Measurements from ENCODE around the gene FAM98B.

The FAM98B gene

DNA sequence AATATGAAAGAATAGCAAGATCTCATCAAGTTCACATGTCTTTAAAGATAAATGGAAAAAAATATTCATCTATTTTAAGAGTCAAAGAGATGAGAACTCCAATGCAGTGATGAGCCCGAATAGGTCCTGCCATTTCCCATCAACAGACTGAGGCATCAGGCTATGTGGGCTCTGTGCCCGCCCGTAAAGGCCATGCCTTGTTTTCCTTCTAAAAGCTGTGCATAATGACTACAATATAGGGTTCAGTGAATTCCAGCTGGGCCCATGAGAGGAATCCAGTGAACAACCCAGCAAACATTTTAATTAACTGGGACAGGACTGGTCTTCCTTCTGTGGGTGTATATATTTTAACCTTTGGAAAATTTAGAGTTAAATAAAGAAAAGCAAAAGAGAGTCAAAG lies 66.1 kb downstream of the FAM98B start:
- no peak overlapping the region for H3K4me3 ChIP-seq (ENCODE audit: insufficient read depth, low read depth, low read length)
- no peak overlapping the region for H3K27ac ChIP-seq (ENCODE audit: insufficient read depth, low read depth, low read length, poor library complexity, severe bottlenecking)
- no peaks in the 10 kb centered on the region for H3K27me3 ChIP-seq (ENCODE audit: control insufficient read depth, insufficient read depth, low read length, poor library complexity, severe bottlenecking)
- H3K4me1 ChIP-seq (ENCODE audit: control insufficient read depth, insufficient read depth, low read length), result peaks cover 11% of the 10 kb centered on the region
- H3K9me3 ChIP-seq (ENCODE audit: control insufficient read depth, low read length), result no peaks in the 10 kb centered on the region
- WGBS, 2 experiments, result 93 to 95% methylated on average over 3 of the region's 3 CpGs
- no peaks in the 10 kb centered on the region for H3K36me3 ChIP-seq (ENCODE audit: control insufficient read depth, insufficient read depth, low read length)

DNA sequence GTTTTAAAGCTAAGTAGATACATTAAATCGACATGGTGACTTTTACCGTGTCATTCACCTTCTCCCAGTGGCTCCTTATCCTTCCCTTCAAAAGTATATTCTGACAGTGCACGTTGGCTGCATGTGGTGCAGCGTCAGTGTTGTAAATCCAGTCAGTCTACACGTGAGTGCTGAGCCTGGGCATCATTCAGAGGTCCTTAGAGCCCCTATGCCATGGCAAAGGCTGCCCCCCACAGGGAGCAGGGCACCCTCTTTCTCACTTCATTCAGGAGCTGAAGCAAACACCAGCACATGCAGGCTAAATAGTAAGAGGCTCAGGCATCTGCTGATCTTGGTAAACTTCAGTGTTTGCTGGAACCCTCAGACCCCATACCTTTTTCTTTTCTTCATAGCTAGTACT lies 67.4 kb downstream of the FAM98B start:
- Histone ChIP-seq H3K27me3 (ENCODE audit: control insufficient read depth, insufficient read depth, low read length, poor library complexity, severe bottlenecking) (no peaks in the 10 kb centered on the region), H3K4me3 (ENCODE audit: insufficient read depth, low read depth, low read length) (no peak overlapping the region), H3K27ac (ENCODE audit: insufficient read depth, low read depth, low read length, poor library complexity, severe bottlenecking) (no peak overlapping the region), H3K9me3 (ENCODE audit: control insufficient read depth, low read length) (no peaks in the 10 kb centered on the region), H3K36me3 (ENCODE audit: control insufficient read depth, insufficient read depth, low read length) (no peaks in the 10 kb centered on the region), H3K4me1 (ENCODE audit: control insufficient read depth, insufficient read depth, low read length) (peaks cover 7% of the 10 kb centered on the region)
- WGBS, 2 experiments, result 75 to 78% methylated on average over 5 of the region's 5 CpGs

DNA sequence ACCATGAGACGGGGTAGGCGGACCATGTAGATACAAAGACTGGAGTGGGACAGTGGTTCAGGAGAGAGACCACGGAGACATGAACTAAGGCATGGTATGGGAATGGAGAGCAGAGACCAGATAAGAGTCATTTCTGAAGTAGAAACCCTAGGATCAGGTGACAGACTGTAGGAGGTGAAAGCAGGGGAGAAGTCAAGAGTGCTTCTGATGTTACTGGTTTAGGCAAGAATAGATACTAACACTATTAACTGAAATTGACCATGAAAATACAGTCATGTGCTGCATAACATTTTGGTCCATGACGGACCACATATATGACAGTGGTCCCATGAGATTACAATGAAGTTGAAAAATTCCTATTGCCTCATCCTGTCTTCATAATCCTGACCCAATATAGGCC lies 69.0 kb downstream of the FAM98B start:
- 90 to 94% methylated on average over 4 of the region's 4 CpGs for whole genome bisulfite sequencing, 2 experiments
- H3K27ac ChIP-seq (ENCODE audit: insufficient read depth, low read depth, low read length, poor library complexity, severe bottlenecking), result no peak overlapping the region
- H3K27me3 ChIP-seq (ENCODE audit: control insufficient read depth, insufficient read depth, low read length, poor library complexity, severe bottlenecking), result no peaks in the 10 kb centered on the region
- no peaks in the 10 kb centered on the region for H3K4me1 ChIP-seq (ENCODE audit: control insufficient read depth, insufficient read depth, low read length)
- H3K36me3 ChIP-seq (ENCODE audit: control insufficient read depth, insufficient read depth, low read length), result no peaks in the 10 kb centered on the region
- no peaks in the 10 kb centered on the region for H3K9me3 ChIP-seq (ENCODE audit: control insufficient read depth, low read length)
- H3K4me3 ChIP-seq (ENCODE audit: insufficient read depth, low read depth, low read length), result no peak overlapping the region

DNA sequence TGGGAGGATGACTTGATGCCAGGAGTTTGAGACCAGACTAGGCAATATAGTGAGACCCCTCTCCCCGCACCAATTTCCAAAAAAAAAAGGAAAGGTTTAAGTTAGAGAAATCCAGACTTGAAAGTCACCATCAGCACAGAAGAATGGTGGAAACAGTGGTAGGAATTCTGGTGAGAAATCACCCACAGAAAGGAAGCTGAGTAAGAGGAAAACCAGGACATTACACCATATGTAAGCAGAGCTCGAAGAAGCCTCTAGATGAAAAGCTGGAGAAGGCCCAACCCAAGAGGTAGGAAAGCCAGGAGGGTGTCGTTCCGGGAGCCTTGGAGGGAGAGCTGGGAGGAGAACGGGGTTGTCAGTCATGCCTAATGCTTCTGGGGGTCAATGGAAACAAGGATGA lies 70.2 kb downstream of the FAM98B start:
- no peaks in the 10 kb centered on the region for H3K4me1 ChIP-seq (ENCODE audit: control insufficient read depth, insufficient read depth, low read length)
- no peak overlapping the region for H3K4me3 ChIP-seq (ENCODE audit: insufficient read depth, low read depth, low read length)
- WGBS, 2 experiments, result 94 to 96% methylated on average over 5 of the region's 5 CpGs
- no peaks in the 10 kb centered on the region for H3K9me3 ChIP-seq (ENCODE audit: control insufficient read depth, low read length)
- no peak overlapping the region for H3K27ac ChIP-seq (ENCODE audit: insufficient read depth, low read depth, low read length, poor library complexity, severe bottlenecking)
- no peaks in the 10 kb centered on the region for H3K27me3 ChIP-seq (ENCODE audit: control insufficient read depth, insufficient read depth, low read length, poor library complexity, severe bottlenecking)
- no peaks in the 10 kb centered on the region for H3K36me3 ChIP-seq (ENCODE audit: control insufficient read depth, insufficient read depth, low read length)

DNA sequence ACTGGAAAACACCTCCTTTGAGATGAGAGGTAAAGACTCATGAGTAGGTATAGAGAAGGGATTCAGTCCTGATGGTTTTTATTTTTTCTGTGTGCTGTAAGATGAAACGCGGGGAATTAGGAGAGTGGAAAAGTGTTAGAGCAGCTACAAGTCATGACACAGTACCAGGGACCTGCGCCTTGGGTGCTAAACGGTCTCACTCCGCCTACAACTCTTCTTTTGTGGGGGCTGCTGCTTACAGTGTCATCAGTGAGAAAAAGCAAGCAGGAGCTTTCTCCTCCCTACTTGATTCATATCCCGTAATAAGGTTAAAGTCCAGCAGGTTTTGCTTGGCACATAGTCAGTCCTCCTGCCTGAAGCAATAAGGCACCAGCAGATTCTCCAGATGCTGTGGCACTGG lies 71.6 kb downstream of the FAM98B start:
- H3K27ac ChIP-seq (ENCODE audit: insufficient read depth, low read depth, low read length, poor library complexity, severe bottlenecking), result no peak overlapping the region
- H3K9me3 ChIP-seq (ENCODE audit: control insufficient read depth, low read length), result no peaks in the 10 kb centered on the region
- no peak overlapping the region for H3K4me3 ChIP-seq (ENCODE audit: insufficient read depth, low read depth, low read length)
- H3K27me3 ChIP-seq (ENCODE audit: control insufficient read depth, insufficient read depth, low read length, poor library complexity, severe bottlenecking), result no peaks in the 10 kb centered on the region
- WGBS, 2 experiments, result 91 to 97% methylated on average over 6 of the region's 6 CpGs
- no peaks in the 10 kb centered on the region for H3K4me1 ChIP-seq (ENCODE audit: control insufficient read depth, insufficient read depth, low read length)
- no peaks in the 10 kb centered on the region for H3K36me3 ChIP-seq (ENCODE audit: control insufficient read depth, insufficient read depth, low read length)

DNA sequence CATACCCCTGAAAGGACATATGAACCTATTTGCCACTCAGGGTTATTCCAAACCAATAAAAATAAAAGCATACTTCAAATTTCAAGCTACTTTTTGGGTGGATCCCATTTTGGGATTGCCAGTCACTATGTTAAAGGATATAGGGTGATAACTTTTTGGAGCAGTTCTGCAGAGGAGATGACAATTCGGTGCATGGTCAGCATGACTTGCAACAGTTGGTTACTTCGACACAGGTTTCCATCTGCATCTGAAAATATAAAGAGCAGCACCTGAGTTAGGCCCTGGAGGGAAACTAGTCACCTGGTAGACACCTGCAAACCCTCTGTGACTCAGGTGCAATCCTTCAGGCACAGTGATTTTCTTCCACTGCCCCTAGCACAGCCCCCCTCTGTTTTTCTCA lies 72.2 kb downstream of the FAM98B start:
- Histone ChIP-seq H3K27me3 (ENCODE audit: control insufficient read depth, insufficient read depth, low read length, poor library complexity, severe bottlenecking) (no peaks in the 10 kb centered on the region), H3K27ac (ENCODE audit: insufficient read depth, low read depth, low read length, poor library complexity, severe bottlenecking) (no peak overlapping the region), H3K4me1 (ENCODE audit: control insufficient read depth, insufficient read depth, low read length) (no peaks in the 10 kb centered on the region), H3K9me3 (ENCODE audit: control insufficient read depth, low read length) (no peaks in the 10 kb centered on the region), H3K36me3 (ENCODE audit: control insufficient read depth, insufficient read depth, low read length) (no peaks in the 10 kb centered on the region), H3K4me3 (ENCODE audit: insufficient read depth, low read depth, low read length) (no peak overlapping the region)
- WGBS, 2 experiments, result 91 to 92% methylated on average over 2 of the region's 2 CpGs

DNA sequence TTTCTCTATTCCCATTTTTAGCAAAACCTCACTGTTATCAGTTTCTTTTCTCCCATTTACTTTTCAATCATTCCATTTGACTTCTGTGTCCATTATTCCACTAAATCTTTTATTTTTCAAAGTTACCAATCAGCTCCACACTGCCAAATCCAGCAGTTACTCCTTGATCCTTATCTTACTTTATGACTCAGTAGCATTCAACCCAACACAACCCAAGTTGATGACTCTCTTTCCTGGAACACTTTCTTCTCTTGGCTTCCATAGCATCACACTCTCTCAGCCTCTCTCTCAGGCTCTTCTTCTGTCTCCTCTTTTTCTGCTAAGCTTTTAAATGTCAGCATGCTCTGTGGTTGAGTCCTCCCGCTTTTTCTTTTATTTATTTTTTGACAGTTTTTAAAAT lies 74.4 kb downstream of the FAM98B start:
- Histone ChIP-seq H3K27me3 (ENCODE audit: control insufficient read depth, insufficient read depth, low read length, poor library complexity, severe bottlenecking) (no peaks in the 10 kb centered on the region), H3K9me3 (ENCODE audit: control insufficient read depth, low read length) (no peaks in the 10 kb centered on the region), H3K27ac (ENCODE audit: insufficient read depth, low read depth, low read length, poor library complexity, severe bottlenecking) (no peak overlapping the region), H3K4me1 (ENCODE audit: control insufficient read depth, insufficient read depth, low read length) (no peaks in the 10 kb centered on the region), H3K36me3 (ENCODE audit: control insufficient read depth, insufficient read depth, low read length) (no peaks in the 10 kb centered on the region), H3K4me3 (ENCODE audit: insufficient read depth, low read depth, low read length) (no peak overlapping the region)
- no CpG with 5 or more reads among the region's 1 CpG for WGBS, 2 experiments

DNA sequence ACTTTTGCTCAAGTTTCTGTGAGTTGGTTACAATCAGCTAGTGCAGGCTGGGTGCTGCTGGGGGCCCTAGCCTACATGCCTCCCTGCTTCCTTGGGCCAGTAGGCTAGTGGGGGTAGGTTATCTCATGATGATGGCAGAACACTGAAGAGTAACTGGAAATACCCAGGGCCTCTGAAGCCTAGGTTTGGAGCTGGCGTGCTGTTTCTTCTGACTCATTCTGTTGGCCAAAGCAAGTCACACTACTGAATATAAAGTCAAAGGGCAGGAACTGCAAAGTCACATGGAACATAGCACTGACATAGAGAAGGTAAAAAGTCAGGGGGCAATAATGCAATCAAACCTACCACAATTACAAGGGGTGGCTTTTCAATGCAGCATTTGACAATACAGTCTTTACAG lies 76.2 kb downstream of the FAM98B start:
- H3K4me1 ChIP-seq (ENCODE audit: control insufficient read depth, insufficient read depth, low read length), result no peaks in the 10 kb centered on the region
- 88 to 94% methylated on average over 1 of the region's 1 CpG for WGBS, 2 experiments
- no peak overlapping the region for H3K27ac ChIP-seq (ENCODE audit: insufficient read depth, low read depth, low read length, poor library complexity, severe bottlenecking)
- no peaks in the 10 kb centered on the region for H3K36me3 ChIP-seq (ENCODE audit: control insufficient read depth, insufficient read depth, low read length)
- H3K9me3 ChIP-seq (ENCODE audit: control insufficient read depth, low read length), result no peaks in the 10 kb centered on the region
- no peaks in the 10 kb centered on the region for H3K27me3 ChIP-seq (ENCODE audit: control insufficient read depth, insufficient read depth, low read length, poor library complexity, severe bottlenecking)
- no peak overlapping the region for H3K4me3 ChIP-seq (ENCODE audit: insufficient read depth, low read depth, low read length)

DNA sequence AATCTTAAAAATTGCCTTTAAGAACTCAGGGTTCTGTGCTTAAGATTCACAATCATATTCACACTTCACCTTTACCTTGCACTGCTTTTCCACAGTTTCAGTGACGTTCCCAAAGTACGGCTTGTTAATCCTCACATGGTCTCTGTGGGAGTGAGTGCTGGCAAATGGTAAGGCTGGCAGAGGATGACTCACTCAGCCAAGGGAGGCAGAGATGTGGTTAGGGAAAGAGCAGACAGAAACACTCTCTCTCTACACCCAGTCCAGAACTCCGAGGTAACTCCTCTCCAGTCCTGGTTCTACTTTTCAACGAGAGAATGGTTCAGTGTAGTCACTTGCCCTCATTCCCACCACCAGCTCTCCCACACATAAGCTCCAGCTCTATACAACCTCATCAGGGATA lies 77.6 kb downstream of the FAM98B start:
- no peaks in the 10 kb centered on the region for H3K4me1 ChIP-seq (ENCODE audit: control insufficient read depth, insufficient read depth, low read length)
- H3K27ac ChIP-seq (ENCODE audit: insufficient read depth, low read depth, low read length, poor library complexity, severe bottlenecking), result no peak overlapping the region
- no peaks in the 10 kb centered on the region for H3K36me3 ChIP-seq (ENCODE audit: control insufficient read depth, insufficient read depth, low read length)
- WGBS, 2 experiments, result 91 to 93% methylated on average over 4 of the region's 4 CpGs
- H3K4me3 ChIP-seq (ENCODE audit: insufficient read depth, low read depth, low read length), result no peak overlapping the region
- no peaks in the 10 kb centered on the region for H3K9me3 ChIP-seq (ENCODE audit: control insufficient read depth, low read length)
- H3K27me3 ChIP-seq (ENCODE audit: control insufficient read depth, insufficient read depth, low read length, poor library complexity, severe bottlenecking), result no peaks in the 10 kb centered on the region

DNA sequence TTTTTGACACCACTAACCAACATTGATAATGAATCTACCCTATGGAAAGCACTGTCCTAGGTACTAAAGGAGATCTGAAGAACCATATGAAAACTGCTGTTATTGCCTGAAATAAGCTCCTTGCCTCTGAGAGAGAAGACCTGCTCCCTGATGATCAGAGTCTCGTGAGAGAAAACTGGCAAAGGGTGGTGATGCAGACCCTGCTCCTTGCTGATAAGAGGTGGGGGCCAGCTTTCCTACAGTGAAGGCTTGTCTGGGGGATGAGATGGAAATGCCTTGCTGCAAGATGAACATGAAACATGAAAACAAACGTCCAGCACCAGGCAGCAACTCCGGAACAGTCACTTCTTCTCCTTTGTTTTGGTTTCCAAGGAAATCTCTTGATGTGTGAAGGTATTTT lies 78.8 kb downstream of the FAM98B start:
- 89 to 90% methylated on average over 3 of the region's 3 CpGs for WGBS, 2 experiments
- Histone ChIP-seq H3K9me3 (ENCODE audit: control insufficient read depth, low read length) (no peaks in the 10 kb centered on the region), H3K27me3 (ENCODE audit: control insufficient read depth, insufficient read depth, low read length, poor library complexity, severe bottlenecking) (no peaks in the 10 kb centered on the region)

DNA sequence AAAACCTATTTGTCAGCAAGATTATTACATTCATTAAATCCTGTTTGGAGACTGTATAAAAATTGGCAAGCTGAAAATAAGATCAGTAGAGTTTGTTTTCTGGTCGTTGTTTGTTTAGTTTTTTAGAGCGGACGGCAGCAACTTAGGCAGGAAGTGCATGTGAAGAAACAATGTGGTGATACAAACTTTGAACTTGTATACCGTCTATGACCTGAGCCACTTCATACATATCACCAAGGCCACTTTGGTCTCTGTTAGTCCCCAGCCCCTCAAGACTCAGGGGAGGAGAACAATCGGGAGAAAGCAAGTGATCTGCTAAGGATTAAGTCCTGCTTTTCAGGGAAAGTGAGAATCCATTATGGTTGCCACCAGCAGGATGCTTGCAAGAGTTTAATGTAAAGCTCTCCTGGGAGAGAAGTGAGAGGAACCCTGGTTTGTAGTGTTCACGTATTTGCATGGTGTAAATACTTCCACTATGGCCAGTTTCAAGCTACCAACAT lies 79.5 kb downstream of the FAM98B start:
- no peaks in the 10 kb centered on the region for H3K27me3 ChIP-seq (ENCODE audit: control insufficient read depth, insufficient read depth, low read length, poor library complexity, severe bottlenecking)
- 92 to 95% methylated on average over 6 of the region's 6 CpGs for WGBS, 2 experiments
- H3K4me3 ChIP-seq (ENCODE audit: insufficient read depth, low read depth, low read length), result no peak overlapping the region
- no peaks in the 10 kb centered on the region for H3K9me3 ChIP-seq (ENCODE audit: control insufficient read depth, low read length)
- no peak overlapping the region for H3K27ac ChIP-seq (ENCODE audit: insufficient read depth, low read depth, low read length, poor library complexity, severe bottlenecking)
- no peaks in the 10 kb centered on the region for H3K4me1 ChIP-seq (ENCODE audit: control insufficient read depth, insufficient read depth, low read length)
- no peaks in the 10 kb centered on the region for H3K36me3 ChIP-seq (ENCODE audit: control insufficient read depth, insufficient read depth, low read length)

More for the DNA sequence above, 78.8 kb downstream of the FAM98B start:
- H3K4me1 ChIP-seq (ENCODE audit: control insufficient read depth, insufficient read depth, low read length), result no peaks in the 10 kb centered on the region
- H3K36me3 ChIP-seq (ENCODE audit: control insufficient read depth, insufficient read depth, low read length), result no peaks in the 10 kb centered on the region
- H3K27ac ChIP-seq (ENCODE audit: insufficient read depth, low read depth, low read length, poor library complexity, severe bottlenecking), result no peak overlapping the region
- H3K4me3 ChIP-seq (ENCODE audit: insufficient read depth, low read depth, low read length), result no peak overlapping the region
